NCI-H2171 treated with DMSO at 0.1 percent for 48 hours (cell line): ENCODE data around the gene TLL1.
A peak's percentile ranks its signal among the peaks of the same experiment; 100 is the strongest.

Source experiments
- DNase-seq: peaks from one replicate; lab custom pipeline; 2025; lab: John Stamatoyannopoulos, UW

The TLL1 gene

GRCh38 chr4:165872461-165873297 lies at the start of gene TLL1:
Gene TLL1, plus strand, starts transcription at chr4:165873237. Its CDS starts 668 bp downstream, at chr4:165873905.
- peak; percentile 58 for DNase-seq

DNA sequence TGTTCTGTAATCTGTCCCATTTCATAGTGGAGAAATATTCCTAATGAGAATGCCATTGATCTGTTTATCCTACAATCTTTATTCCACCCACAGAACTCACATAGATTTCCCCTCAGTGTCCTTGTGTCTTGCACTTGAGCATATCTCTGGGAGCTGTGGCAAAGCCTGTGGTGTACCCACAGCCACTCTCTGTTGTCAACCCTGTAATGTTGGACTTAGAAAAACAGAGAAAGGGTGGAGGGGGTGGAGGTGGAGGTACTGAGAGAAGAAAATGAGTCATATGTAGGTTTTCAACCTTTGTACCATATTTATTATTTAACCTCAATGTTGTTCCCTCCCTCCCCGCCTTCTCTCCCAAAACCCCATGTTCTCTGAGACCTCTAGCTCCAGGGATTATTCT lies 46.9 kb upstream of the TLL1 start:
- no peak for DNase-seq

- no peak for DNase-seq
Observed at GRCh38 chr4:165827018-165827417, 46.0 kb upstream of the TLL1 start.

DNA sequence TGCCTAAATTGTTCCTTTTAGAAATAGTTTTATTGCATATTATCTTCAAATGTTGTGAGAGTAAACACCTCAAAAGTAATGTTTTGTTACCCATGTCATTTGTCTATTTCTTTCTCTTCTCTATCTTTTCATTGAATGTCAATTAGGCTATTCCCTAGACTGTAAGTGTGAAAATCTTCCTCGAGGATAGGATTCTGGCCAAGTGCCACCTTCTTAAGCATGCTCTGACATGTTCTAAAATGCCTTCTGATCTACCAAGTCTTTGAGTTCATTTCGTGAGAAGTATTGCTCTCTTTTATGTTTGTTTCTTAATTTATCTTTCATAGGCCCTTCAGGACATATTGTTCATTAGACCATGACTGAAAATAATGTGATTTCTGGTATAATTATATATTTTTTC lies 44.1 kb upstream of the TLL1 start:
- DNase-seq: peak; percentile 44

GRCh38 chr4:165834116-165834515 lies 38.9 kb upstream of the TLL1 start:
- DNase-seq: peak; percentile 62

DNA sequence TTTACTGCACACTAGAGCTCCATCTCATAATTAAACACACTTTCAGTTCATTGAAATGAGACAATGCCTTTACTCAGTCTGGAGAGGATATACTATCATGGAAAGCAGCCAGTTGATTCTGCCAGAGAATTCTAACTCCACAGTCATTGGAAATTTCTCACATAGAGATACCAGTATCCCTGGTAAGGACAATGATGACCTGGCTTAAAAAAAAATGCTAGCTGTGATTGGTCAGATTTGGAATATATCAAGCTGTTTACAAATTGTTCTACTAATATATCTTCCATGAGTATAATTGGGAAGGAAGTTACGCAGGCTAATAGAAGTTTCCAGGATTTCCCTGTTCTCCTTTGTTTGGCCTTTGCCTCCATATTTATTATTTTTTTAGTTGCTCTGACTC lies 34.5 kb upstream of the TLL1 start:
- DNase-seq: no peak

GRCh38 chr4:165839615-165840333 lies 33.3 kb upstream of the TLL1 start:
- DNase-seq: no peak

DNA sequence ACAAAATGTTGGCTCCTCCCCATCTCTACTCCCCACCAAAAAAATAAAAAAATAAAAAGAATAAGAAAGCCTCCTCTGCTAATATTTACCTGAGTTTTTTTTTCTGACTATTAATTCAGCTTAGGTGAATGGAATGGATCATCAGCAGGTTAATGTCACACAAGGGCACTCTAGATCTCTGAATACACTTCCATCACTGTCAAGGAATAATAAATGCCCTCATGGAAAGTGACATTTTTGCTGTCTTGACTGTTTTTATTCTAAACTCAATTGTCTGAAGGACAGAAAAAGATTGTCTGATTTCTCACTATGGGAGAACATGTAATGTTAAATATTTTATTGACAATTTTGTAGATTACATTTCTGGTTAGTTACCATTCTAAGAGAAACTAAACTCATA lies 30.4 kb upstream of the TLL1 start:
- DNase-seq: no peak

- no peak for DNase-seq
Observed at GRCh38 chr4:165844161-165844560, 28.9 kb upstream of the TLL1 start.

DNA sequence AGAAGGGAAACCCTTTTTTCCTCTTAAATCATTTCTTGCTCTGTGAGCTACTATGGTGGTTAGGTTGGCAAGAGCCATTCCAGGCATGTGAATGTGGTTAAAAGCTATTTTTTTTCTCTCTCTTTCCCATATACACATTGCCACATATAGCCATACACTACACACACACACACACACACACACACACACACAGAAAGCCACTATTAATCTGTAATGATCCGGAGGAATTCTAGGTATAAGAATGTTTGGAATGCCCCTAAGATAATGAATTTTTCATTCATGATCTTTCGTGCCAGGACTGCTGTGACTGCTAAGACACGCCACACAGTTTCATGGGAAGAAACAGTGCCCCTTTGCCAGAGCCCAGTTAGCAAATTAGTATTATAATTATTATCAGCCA lies 21.8 kb upstream of the TLL1 start:
- no peak for DNase-seq

DNA sequence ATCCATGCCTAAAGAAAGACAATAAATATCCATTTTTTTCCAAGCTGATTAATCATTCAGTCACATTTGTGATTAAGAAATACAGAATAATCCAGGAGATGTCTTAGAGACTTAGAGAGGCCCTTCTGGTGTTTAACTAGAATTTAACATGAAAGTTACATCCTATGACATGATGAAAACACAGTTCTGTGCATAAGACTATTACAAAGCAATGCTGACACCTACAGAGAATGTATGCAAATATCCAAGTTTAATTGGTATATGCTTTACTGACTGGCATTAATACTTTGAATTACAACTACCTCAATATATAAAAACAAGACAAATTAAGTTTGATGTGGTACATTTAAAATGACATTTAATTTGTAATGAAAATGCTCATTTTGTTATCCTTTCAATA lies 17.8 kb upstream of the TLL1 start:
- DNase-seq: no peak

DNA sequence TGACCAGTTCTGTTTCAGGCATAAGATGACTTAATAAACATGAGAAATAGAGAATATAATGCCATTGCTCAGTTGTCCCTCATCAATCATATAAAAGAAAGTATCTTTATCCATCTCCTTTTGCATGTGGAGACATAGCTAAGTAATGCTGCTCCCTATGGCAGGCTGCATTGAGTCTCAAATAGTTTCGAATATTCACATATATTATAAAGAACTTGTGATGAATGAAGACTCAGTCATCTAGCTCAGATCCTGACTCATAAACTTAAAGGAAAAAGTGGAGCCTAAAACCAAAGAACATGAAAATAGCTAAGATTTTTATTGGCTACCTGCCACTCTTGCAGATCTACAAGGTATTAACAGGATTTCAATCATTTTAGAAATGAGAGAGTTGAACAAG lies 11.7 kb upstream of the TLL1 start:
- no peak for DNase-seq

GRCh38 chr4:165864271-165864670 lies 8.8 kb upstream of the TLL1 start:
- DNase-seq: no peak

- DNase-seq: no peak
Observed at GRCh38 chr4:165866019-165866650, 6.9 kb upstream of the TLL1 start.

DNA sequence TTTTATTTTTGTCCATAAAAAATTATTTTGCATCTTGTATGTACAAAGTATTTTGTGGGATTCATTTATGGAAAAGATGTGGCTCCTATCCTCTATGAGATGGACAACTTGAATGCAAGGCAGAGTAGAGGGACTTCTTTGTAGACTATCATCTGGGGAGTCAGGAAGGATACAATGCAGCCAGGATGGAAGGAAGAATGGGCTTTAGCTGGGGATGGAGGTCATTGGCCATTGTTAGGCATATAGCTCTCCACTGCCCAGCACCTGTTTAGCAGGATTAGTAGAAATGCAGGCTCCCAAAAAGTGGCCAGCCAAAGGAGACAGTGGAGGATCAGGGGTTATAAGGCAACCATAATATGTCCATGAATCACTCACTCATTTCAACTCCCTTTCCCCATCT lies 5.1 kb upstream of the TLL1 start:
- no peak for DNase-seq

DNA sequence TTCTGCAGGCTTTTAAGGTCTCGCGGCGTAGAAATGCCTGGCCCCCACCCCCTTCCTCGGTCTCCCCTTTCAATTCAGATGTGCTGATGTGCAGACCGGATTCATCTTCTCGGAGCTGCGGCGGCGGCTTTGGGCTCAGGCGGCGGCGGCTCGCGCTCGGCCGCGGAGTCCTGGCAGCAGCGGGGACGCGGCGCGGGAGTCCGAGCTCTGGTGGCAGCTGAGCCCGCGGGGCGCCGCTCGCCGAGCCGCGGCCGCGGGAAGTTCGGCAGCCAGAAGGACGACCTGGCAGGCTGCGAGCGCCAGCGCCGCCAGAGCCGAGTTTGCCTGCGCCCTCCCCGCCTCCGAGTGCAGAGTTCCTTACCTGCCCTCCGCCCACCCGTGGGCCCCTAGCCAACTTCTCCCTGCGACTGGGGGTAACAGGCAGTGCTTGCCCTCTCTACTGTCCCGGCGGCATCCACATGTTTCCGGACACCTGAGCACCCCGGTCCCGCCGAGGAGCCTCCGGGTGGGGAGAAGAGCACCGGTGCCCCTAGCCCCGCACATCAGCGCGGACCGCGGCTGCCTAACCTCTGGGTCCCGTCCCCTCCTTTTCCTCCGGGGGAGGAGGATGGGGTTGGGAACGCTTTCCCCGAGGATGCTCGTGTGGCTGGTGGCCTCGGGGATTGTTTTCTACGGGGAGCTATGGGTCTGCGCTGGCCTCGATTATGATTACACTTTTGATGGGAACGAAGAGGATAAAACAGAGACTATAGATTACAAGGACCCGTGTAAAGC lies 448 bp downstream of the TLL1 start:
- peak; percentile 3 for DNase-seq

GRCh38 chr4:165874072-165874790 lies 1.2 kb downstream of the TLL1 start:
- DNase-seq: no peak

GRCh38 chr4:165874791-165875371 lies 1.8 kb downstream of the TLL1 start:
- DNase-seq: no peak

DNA sequence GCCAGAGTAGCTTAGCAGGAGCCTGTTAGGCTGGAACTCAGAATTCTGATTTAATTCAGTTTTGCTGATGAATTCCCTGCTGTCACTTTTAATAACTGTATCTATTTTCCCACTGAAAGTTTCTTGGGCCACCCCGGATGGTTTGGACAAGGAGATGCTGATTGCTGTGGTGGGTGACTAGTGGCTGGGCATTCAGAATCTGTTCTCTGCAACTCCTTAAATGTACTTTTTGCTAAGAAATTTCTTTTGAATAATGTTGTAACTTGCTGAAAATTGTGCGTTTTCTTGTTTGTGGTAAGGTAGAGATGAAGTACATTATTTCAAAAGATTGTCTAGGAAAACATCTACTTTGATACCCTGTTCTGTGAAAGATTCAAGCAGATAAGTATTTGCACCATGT lies 2.4 kb downstream of the TLL1 start:
- no peak for DNase-seq

DNA sequence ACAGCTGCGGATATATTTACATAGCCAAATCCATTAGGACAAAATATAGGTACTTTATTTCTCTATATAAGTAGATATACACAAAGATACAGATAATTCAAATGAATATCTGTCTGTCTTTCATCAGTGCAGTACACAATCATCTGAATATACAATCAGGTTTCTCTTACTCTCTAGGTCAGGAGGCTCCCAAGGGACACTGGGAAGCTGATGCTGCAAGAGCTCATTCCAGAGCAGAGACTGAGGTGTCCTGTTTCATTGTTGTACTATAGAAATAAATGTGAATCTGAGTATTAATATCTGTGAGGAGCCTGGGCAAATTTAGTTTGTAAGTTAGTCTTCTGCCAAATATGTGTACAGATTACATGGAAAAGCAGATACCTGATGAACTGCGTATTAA lies 4.2 kb downstream of the TLL1 start:
- DNase-seq: peak; percentile 71

GRCh38 chr4:165879641-165880040 lies 6.6 kb downstream of the TLL1 start:
- peak; percentile 37 for DNase-seq
